Mucosa of descending colon (tissue), 3 donors: ENCODE data around the gene SORCS2. TPM values are rescaled to one million over a fixed set of nuclear protein-coding genes. Genes with fewer than 3 reads are reported as not detected.
A peak's percentile ranks its signal among the peaks of the same experiment; 100 is the strongest.

Source experiments
- ATAC-seq: fragments of 200-7000 bp; cut with Tn5 transposase; one replicate; pipeline ENCODE4 v1.9.1; 2020; ENCODE audit warnings: mild to moderate bottlenecking, moderate library complexity
- DNase-seq, 3 donors: peaks; one replicate each; pipeline ENCODE4 v3.0.0-alpha.2; 2020
- H3K36me3 ChIP-seq: fragments of 200-600 bp; one replicate; pipeline ENCODE4 v1.8.0; 2021; ENCODE audit warnings: low read depth, mild to moderate bottlenecking
- H3K4me1 ChIP-seq: fragments of 200-600 bp; one replicate; pipeline ENCODE4 v1.8.0; 2021; ENCODE audit warnings: low read depth, mild to moderate bottlenecking
- H3K4me3 ChIP-seq: fragments of 200-600 bp; one replicate; pipeline ENCODE4 v1.8.0; 2021; ENCODE audit warnings: mild to moderate bottlenecking
- H3K9me3 ChIP-seq: fragments of 200-600 bp; one replicate; pipeline ENCODE4 v1.8.0; 2021; ENCODE audit warnings: mild to moderate bottlenecking
- CTCF ChIP-seq: fragments of 200-600 bp; IDR thresholded peaks from one replicate; pipeline ENCODE4 v1.8.0; 2022; ENCODE audit warnings: antibody characterized with exemption, mild to moderate bottlenecking
- intact Hi-C, 2 donors: fragments of 100-400 bp; cut with DNase I in 1 of 2; cut with micrococcal nuclease in 1 of 2; formaldehyde crosslinking; loops; one replicate each; pipeline versions ENCODE4 v1.11.0 to v1.11.1; 2022; cut with DNase I, micrococcal nuclease
- total RNA-seq, 3 donors: library from RNA; stranded (reverse); fragmentation: NEBNext Ultra II Directional in 2 of 3; extraction: Animal tissue kit (Norgen Biotek cat#: 25700) in 2 of 3; gene quantifications; one replicate each; pipeline versions ENCODE4 v1.2.1 to v1.2.4, GENCODE V29; 2021 to 2023
- donor health status: DM: no; HTN: no; CAD: no; lungs with moderate emphysema.
- donor health status: DM: no; HTN: no; CAD: no.
- donor health status: DM: no; HTN: yes; CAD: no.

Gene SORCS2
- total RNA-seq, 3 donors from 2014 or later: 0.20 to 3.1 (median 1.5) TPM

DNA sequence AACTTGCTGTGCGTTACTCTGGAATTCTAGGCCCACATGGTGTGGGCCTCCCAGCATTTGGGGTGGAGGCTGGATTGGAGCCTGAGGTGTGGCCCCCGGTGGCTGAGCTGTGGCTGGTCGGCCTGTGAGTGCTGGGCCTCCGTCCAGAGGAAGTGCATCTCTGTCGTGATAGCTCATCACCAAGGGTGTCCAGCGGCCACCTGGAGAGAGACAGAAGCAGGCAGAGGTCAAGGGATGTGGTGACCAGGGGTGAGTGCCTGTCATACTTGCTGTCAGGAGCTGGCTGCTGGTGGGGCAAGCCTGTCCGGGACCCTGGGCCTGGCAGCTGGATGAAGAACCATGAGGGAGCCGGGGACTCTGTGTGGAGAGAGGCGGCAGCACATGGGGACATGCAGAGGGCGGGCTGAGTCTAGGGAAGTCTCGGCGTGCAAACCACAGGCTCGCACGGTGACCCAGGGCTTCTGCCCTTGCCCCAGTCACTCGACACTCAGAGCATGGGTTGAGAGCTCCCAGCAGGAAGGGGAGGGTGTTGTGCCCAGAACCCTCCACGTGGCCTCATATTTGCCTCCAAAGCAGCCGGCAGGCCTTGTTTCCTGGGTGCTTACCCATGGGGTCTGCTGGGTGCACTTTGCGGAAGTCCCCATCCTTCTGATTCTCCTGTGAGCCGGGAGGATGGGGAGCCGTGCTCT lies 6.2 kb downstream of the SORCS2 start:
- Histone ChIP-seq H3K4me3 (no peak overlapping the region), H3K4me1 (no peaks in the 10 kb centered on the region), H3K9me3 (no peaks in the 10 kb centered on the region), H3K36me3 (no peaks in the 10 kb centered on the region)
- intact Hi-C loops: loop anchor here in 1 of 2 donors (10.0 kb wide), 2 partner anchors 96 to 516 kb away; no protein-coding TSS in a partner anchor
- DNase-seq (no peak), ATAC-seq (no peak)
- TF ChIP-seq CTCF: no peak

- no peak for TF ChIP-seq CTCF
- DNase-seq (peak in 1 of 3 donors; percentile 54), ATAC-seq (no peak)
- Histone ChIP-seq H3K9me3 (no peaks in the 10 kb centered on the region), H3K36me3 (no peaks in the 10 kb centered on the region), H3K4me1 (no peaks in the 10 kb centered on the region), H3K4me3 (no peak overlapping the region)
- intact Hi-C loops: loop anchor here in 1 of 2 donors (10.0 kb wide), 2 partner anchors 96 to 516 kb away; no protein-coding TSS in a partner anchor
These were observed 6.9 kb downstream of the SORCS2 start for GRCh38 chr4:7199129-7199725.

GRCh38 chr4:7199771-7200441 lies 7.6 kb downstream of the SORCS2 start:
- Histone ChIP-seq H3K4me3 (no peak overlapping the region), H3K9me3 (no peaks in the 10 kb centered on the region), H3K36me3 (no peaks in the 10 kb centered on the region), H3K4me1 (no peaks in the 10 kb centered on the region)
- DNase-seq: peak in 1 of 3 donors; percentile 34
- ATAC-seq: no peak
- intact Hi-C loops: loop anchor here in 1 of 2 donors (10.0 kb wide), 2 partner anchors 95 to 515 kb away; no protein-coding TSS in a partner anchor
- no peak for TF ChIP-seq CTCF

GRCh38 chr4:7200801-7201200 lies 8.5 kb downstream of the SORCS2 start:
- Histone ChIP-seq H3K4me3 (no peak overlapping the region), H3K9me3 (no peaks in the 10 kb centered on the region)
- DNase-seq: peak in 1 of 3 donors; percentile 15

More at GRCh38 chr4:7200801-7201200, 8.5 kb downstream of the SORCS2 start:
- TF ChIP-seq CTCF: no peak
- intact Hi-C loops: no loop called here
- no peaks in the 10 kb centered on the region for H3K4me1 ChIP-seq
- no peaks in the 10 kb centered on the region for H3K36me3 ChIP-seq
- ATAC-seq: no peak
